H9 (cell line): ENCODE results near the gene GTF2F2. TPM values are rescaled to one million over a fixed set of nuclear protein-coding genes. Genes with fewer than 3 reads are reported as not detected.

Experiments used
- DNase-seq: peaks from one replicate; pipeline ENCODE4 v3.0.0-alpha.2; 2017
- H2AFZ ChIP-seq: one replicate; pipeline ENCODE4 v1.6.1; 2013; ENCODE audit warnings: mild to moderate bottlenecking, low read length, control low read depth, moderate library complexity
- H2AK5ac ChIP-seq: 2 replicates; pipeline ENCODE4 v1.6.1; 2013; ENCODE audit warnings: low read length, control low read depth, mixed read lengths; ENCODE audit not compliant: insufficient read length
- H2BK120ac ChIP-seq: one replicate; pipeline ENCODE4 v1.6.1; 2013; ENCODE audit warnings: low read depth, mild to moderate bottlenecking, low read length, control low read depth, inconsistent platforms; ENCODE audit not compliant: poor library complexity, severe bottlenecking
- H2BK12ac ChIP-seq: 2 replicates; pipeline ENCODE4 v1.6.1; 2013; ENCODE audit warnings: low read length, control low read depth, mixed read lengths, low read depth; ENCODE audit not compliant: insufficient read length
- H2BK15ac ChIP-seq: 2 replicates; pipeline ENCODE4 v1.6.1; 2013; ENCODE audit warnings: low read depth, low read length, control low read depth
- H2BK20ac ChIP-seq: one replicate; pipeline ENCODE4 v1.6.1; 2013; ENCODE audit warnings: low read depth, mild to moderate bottlenecking, low read length, control low read depth, inconsistent platforms; ENCODE audit not compliant: poor library complexity, severe bottlenecking
- H2BK5ac ChIP-seq: 2 replicates; pipeline ENCODE4 v1.6.1; 2013; ENCODE audit warnings: low read length, control low read depth, mixed read lengths; ENCODE audit not compliant: insufficient read length
- H3K14ac ChIP-seq: 2 replicates; pipeline ENCODE4 v1.6.1; 2013; ENCODE audit warnings: low read length, control low read depth; ENCODE audit not compliant: insufficient read depth
- H3K18ac ChIP-seq: 2 replicates; pipeline ENCODE4 v1.6.1; 2013; ENCODE audit warnings: low read depth, mild to moderate bottlenecking, mixed read lengths, low read length, control low read depth; ENCODE audit not compliant: insufficient read length
- H3K23ac ChIP-seq: 2 replicates; pipeline ENCODE4 v1.6.1; 2013; ENCODE audit warnings: low read length, control low read depth, mixed read lengths, low read depth; ENCODE audit not compliant: insufficient read length
- H3K23me2 ChIP-seq: 2 replicates; pipeline ENCODE4 v1.6.1; 2013; ENCODE audit warnings: low read depth, mild to moderate bottlenecking, mixed read lengths, low read length, control low read depth; ENCODE audit not compliant: insufficient read length, poor library complexity, severe bottlenecking
- H3K27ac ChIP-seq: 2 replicates; pipeline ENCODE4 v1.5.1; 2013; ENCODE audit warnings: low read length, control low read depth, mixed read lengths, low read depth; ENCODE audit not compliant: insufficient read length
- H3K27me3 ChIP-seq: 2 replicates; pipeline ENCODE4 v1.6.1; 2013; ENCODE audit warnings: low read length, control low read depth, inconsistent platforms; ENCODE audit not compliant: insufficient read depth
- H3K4ac ChIP-seq: 2 replicates; pipeline ENCODE4 v1.6.1; 2013; ENCODE audit warnings: low read depth, mild to moderate bottlenecking, control low read depth, inconsistent platforms, low read length, moderate library complexity
- H3K4me1 ChIP-seq: 2 replicates; pipeline ENCODE4 v1.6.1; 2013; ENCODE audit warnings: low read length, control low read depth, inconsistent platforms; ENCODE audit not compliant: insufficient read depth
- H3K4me2 ChIP-seq: 2 replicates; pipeline ENCODE4 v1.6.1; 2013; ENCODE audit warnings: low read length, control low read depth, mixed read lengths; ENCODE audit not compliant: insufficient read length, insufficient read depth
- H3K56ac ChIP-seq: 2 replicates; pipeline ENCODE4 v1.6.1; 2013; ENCODE audit warnings: low read depth, mild to moderate bottlenecking, mixed read lengths, low read length, control low read depth; ENCODE audit not compliant: insufficient read length
- H3K79me1 ChIP-seq: 2 replicates; pipeline ENCODE4 v1.6.1; 2013; ENCODE audit warnings: low read depth, mild to moderate bottlenecking, moderate library complexity, low read length, control low read depth, inconsistent platforms; ENCODE audit not compliant: insufficient read depth, poor library complexity, severe bottlenecking
- H3K79me2 ChIP-seq: 2 replicates; pipeline ENCODE4 v1.6.1; 2013; ENCODE audit warnings: low read length, control low read depth, inconsistent platforms; ENCODE audit not compliant: insufficient read depth
- H3K9ac ChIP-seq: 2 replicates; pipeline ENCODE4 v1.6.1; 2013; ENCODE audit warnings: low read length, control low read depth, mixed read lengths; ENCODE audit not compliant: insufficient read length; ENCODE audit errors: extremely low read depth
- H3K9me3 ChIP-seq: one replicate; pipeline ENCODE4 v1.6.1; 2013; ENCODE audit warnings: low read depth, low read length, inconsistent platforms; ENCODE audit not compliant: control insufficient read depth
- H3T11ph ChIP-seq: one replicate; pipeline ENCODE4 v1.6.1; 2013; ENCODE audit warnings: mild to moderate bottlenecking, low read length, control low read depth, inconsistent platforms
- H4K20me1 ChIP-seq: one replicate; pipeline ENCODE4 v1.6.1; 2013; ENCODE audit not compliant: control insufficient read depth, insufficient read length, insufficient read depth
- H4K5ac ChIP-seq: 2 replicates; pipeline ENCODE4 v1.6.1; 2013; ENCODE audit warnings: low read depth, mild to moderate bottlenecking, mixed read lengths, low read length, control low read depth; ENCODE audit not compliant: insufficient read length
- H4K8ac ChIP-seq: replicated peaks from 2 replicates; pipeline ENCODE4 v1.6.1; 2013; ENCODE audit warnings: low read length, control low read depth, mixed read lengths, low read depth; ENCODE audit not compliant: insufficient read length
- H4K91ac ChIP-seq: 2 replicates; pipeline ENCODE4 v1.6.1; 2013; ENCODE audit warnings: low read depth, mild to moderate bottlenecking, moderate library complexity, mixed read lengths, low read length, control low read depth; ENCODE audit not compliant: insufficient read length
- H3K27ac Mint-ChIP-seq, 3 experiments: 2 replicates in 2 of 3; 3 replicates in 1 of 3; pipeline ENCODE4 v1.8.0; 2020 to 2021; ENCODE audit warnings: mixed read lengths in 3 of 3, mild to moderate bottlenecking in 1 of 3, moderate library complexity in 1 of 3
- H3K27me3 Mint-ChIP-seq: 2 replicates; pipeline ENCODE4 v1.8.0; 2021; ENCODE audit warnings: low read depth, mild to moderate bottlenecking, moderate library complexity, mixed read lengths
- H3K36me3 Mint-ChIP-seq, 3 experiments: 2 replicates in 2 of 3; 3 replicates in 1 of 3; pipeline ENCODE4 v1.8.0; 2020 to 2021; ENCODE audit warnings: low read depth in 3 of 3, mixed read lengths in 3 of 3; ENCODE audit not compliant: insufficient read depth in 1 of 3
- H3K4me1 Mint-ChIP-seq, 2 experiments: 2 replicates each; pipeline ENCODE4 v1.8.0; 2020; ENCODE audit warnings: mixed read lengths in 2 of 2
- H3K4me3 Mint-ChIP-seq, 2 experiments: 2 replicates in 1 of 2; 3 replicates in 1 of 2; pipeline ENCODE4 v1.8.0; 2020 to 2021; ENCODE audit warnings: mild to moderate bottlenecking in 2 of 2, mixed read lengths in 2 of 2, moderate library complexity in 1 of 2
- H3K9me3 Mint-ChIP-seq, 2 experiments: 2 replicates in 1 of 2; 3 replicates in 1 of 2; pipeline ENCODE4 v1.8.0; 2020; ENCODE audit warnings: mild to moderate bottlenecking in 2 of 2, mixed read lengths in 2 of 2, moderate library complexity in 1 of 2
- CTCF ChIP-seq: fragments of 200-600 bp; sonication (generic); conservative IDR thresholded peaks from 3 replicates; pipeline ENCODE4 v1.8.0; 2021; ENCODE audit warnings: antibody characterized with exemption, mild to moderate bottlenecking
- WGBS: extraction: QIAGEN DNeasy Blood & Tissue Kit; methylation state at CpG from one replicate; pipeline ENCODE4 v1.1.7; 2013; ENCODE audit warnings: missing lambda C conversion rate, low lambda C conversion rate, mixed read lengths; ENCODE audit not compliant: insufficient read length; ENCODE audit errors: extremely low coverage; 5-methylcytosine and 5-hydroxymethylcytosine counted together
- total RNA-seq: library from RNA; stranded (reverse); gene quantifications from 2 replicates; pipeline ENCODE4 v1.2.1, GENCODE V29; 2021

GTF2F2 gene
- total RNA-seq, 1 experiment from 2014 or later, result 29.6 TPM

- H3K9me3 ChIP-seq, result no peaks in the 10 kb centered on the region
- no peaks in the 10 kb centered on the region for H3K4me1 ChIP-seq
- no peak overlapping the region for H4K8ac ChIP-seq
- Mint-ChIP-seq H3K9me3 (no peaks in the 10 kb centered on the region), H3K36me3 (peaks cover 0 to 2% (median 0%) of the 10 kb centered on the region in 3 experiments; a peak in 1 of 7 replicates), H3K4me1 (peaks cover 11 to 15% of the 10 kb centered on the region in 2 experiments), H3K4me3 (no peak overlapping the region), H3K27ac (peak overlapping the region in 2 of 3 experiments; percentile 55 to 82; a peak in 3 of 7 replicates), H3K27me3 (no peaks in the 10 kb centered on the region)
- no CpG with 5 or more reads among the region's 15 CpGs for WGBS
- no peaks in the 10 kb centered on the region for H3K79me2 ChIP-seq
- no peak overlapping the region for H2BK20ac ChIP-seq
- TF ChIP-seq CTCF, result peak; percentile 57
- H2AFZ ChIP-seq, result no peak overlapping the region
- no peak overlapping the region for H3K4ac ChIP-seq
- H4K20me1 ChIP-seq, result no peaks in the 10 kb centered on the region
- no peak overlapping the region for H3K23ac ChIP-seq
- no peak overlapping the region for H3T11ph ChIP-seq
- no peak overlapping the region for H2AK5ac ChIP-seq
- H4K5ac ChIP-seq, result no peak overlapping the region
- peak; percentile 43 for DNase-seq
- no peak overlapping the region for H3K9ac ChIP-seq
- H3K14ac ChIP-seq, result no peak overlapping the region
- H3K23me2 ChIP-seq, result no peaks in the 10 kb centered on the region
- no peak overlapping the region for H3K4me2 ChIP-seq
- H3K27me3 ChIP-seq, result no peaks in the 10 kb centered on the region
- no peak overlapping the region for H4K91ac ChIP-seq
- no peaks in the 10 kb centered on the region for H3K79me1 ChIP-seq
- no peak overlapping the region for H3K56ac ChIP-seq
- H2BK15ac ChIP-seq, result no peak overlapping the region
- H2BK12ac ChIP-seq, result no peak overlapping the region
- no peak overlapping the region for H2BK5ac ChIP-seq
- H3K18ac ChIP-seq, result no peak overlapping the region
- no peak overlapping the region for H3K27ac ChIP-seq
- H2BK120ac ChIP-seq, result no peak overlapping the region
Observed at GRCh38 chr13:45194081-45194939, 74.0 kb downstream of the GTF2F2 start.
